Gastroesophageal sphincter (tissue), 4 donors: ENCODE measurements around the gene ZNF12. TPM values are rescaled to one million over a fixed set of nuclear protein-coding genes. Genes with fewer than 3 reads are reported as not detected.

Source experiments
- ATAC-seq: fragments of 150-250 bp; one replicate; pipeline ENCODE4 v1.9.1; 2016; ENCODE audit warnings: mild to moderate bottlenecking, moderate library complexity
- H3K27ac ChIP-seq, 4 donors: fragments of 200-600 bp; sonication (generic) in 3 of 4; 1 replicate in 3 of 4; 2 replicates in 1 of 4; pipeline ENCODE4 v1.5.1; 2016 to 2019
- H3K27me3 ChIP-seq: fragments of 200-600 bp; sonication (generic); one replicate; pipeline ENCODE4 v1.5.1; 2019
- H3K36me3 ChIP-seq, 2 donors: fragments of 200-600 bp; sonication (generic); one replicate each; pipeline ENCODE4 v1.5.1; 2019; ENCODE audit warnings: control low read depth in 1 of 2
- H3K4me1 ChIP-seq, 3 donors: fragments of 200-600 bp; sonication (generic); 1 replicate in 2 of 3; 2 replicates in 1 of 3; pipeline ENCODE4 v1.5.1; 2016 to 2019; ENCODE audit warnings: control low read depth in 2 of 3
- H3K4me3 ChIP-seq, 2 donors: fragments of 200-600 bp; sonication (generic); one replicate each; pipeline ENCODE4 v1.5.1; 2019; ENCODE audit warnings: mild to moderate bottlenecking in 1 of 2, moderate library complexity in 1 of 2
- H3K9me3 ChIP-seq, 3 donors: fragments of 200-600 bp; sonication (generic); one replicate each; pipeline ENCODE4 v1.5.1; 2017 to 2019; ENCODE audit warnings: control low read depth in 2 of 3
- CTCF ChIP-seq, 4 experiments: fragments of 200-600 bp in 2 of 4; fragments of 450-650 bp in 2 of 4; sonication (generic) in 1 of 4; IDR thresholded peaks; one replicate each; pipeline ENCODE4 v1.5.1; 2017 to 2019; ENCODE audit warnings: antibody characterized with exemption in 4 of 4, mild to moderate bottlenecking in 2 of 4, moderate library complexity in 2 of 4
- EP300 ChIP-seq: sonication (generic); formaldehyde crosslinking; IDR thresholded peaks from one replicate; pipeline ENCODE4 v1.6.1; 2017; ENCODE audit warnings: antibody characterized with exemption, mild to moderate bottlenecking
- POLR2A ChIP-seq, 2 donors: fragments of 450-650 bp; IDR thresholded peaks; one replicate each; pipeline ENCODE4 v1.6.1; 2017; ENCODE audit warnings: antibody characterized with exemption in 2 of 2, mild to moderate bottlenecking in 2 of 2, moderate library complexity in 1 of 2
- POLR2AphosphoS5 ChIP-seq: sonication (generic); formaldehyde crosslinking; IDR thresholded peaks from one replicate; pipeline ENCODE4 v1.6.1; 2017; ENCODE audit warnings: antibody characterized with exemption
- WGBS, 2 donors: methylation state at CpG; one replicate each; pipeline ENCODE4 v1.1.5; 2018; ENCODE audit warnings: low coverage in 1 of 2; 5-methylcytosine and 5-hydroxymethylcytosine counted together
- total RNA-seq, 4 donors: library from RNA; depleted of rRNA; stranded (reverse); fragments of >200 nt; gene quantifications; one replicate each; pipeline ENCODE4 v1.1.0, GENCODE V29; 2016

The ZNF12 gene
- total RNA-seq, 4 donors from 2014 or later: 22.4 to 33.9 (median 24.5) TPM

GRCh38 chr7:6639032-6639431 lies 67.7 kb downstream of the ZNF12 start:
- ATAC-seq: no peak
- Histone ChIP-seq H3K9me3 (no peaks in the 10 kb centered on the region), H3K36me3 (peaks cover 0 to 48% of the 10 kb centered on the region in 2 donors), H3K4me1 (peaks cover 0 to 45% (median 17%) of the 10 kb centered on the region in 3 donors), H3K27ac (no peak overlapping the region), H3K4me3 (peak overlapping the region in 1 of 2 donors; percentile 97), H3K27me3 (no peaks in the 10 kb centered on the region)
- TF ChIP-seq POLR2A (IDR thresholded peaks at IDR 0.05) (no peak), CTCF (IDR thresholded peaks at IDR 0.05) (no peak), EP300 (no peak), POLR2AphosphoS5 (no peak)
- 43 to 60% methylated on average over 1 of the region's 4 CpGs for WGBS, 2 donors

Other genes starting within 250 kb of the ZNF12 start
- 10 to 100 TPM; 54.0 to 80.9 (median 64.2) TPM for gene KDELR2, start 222.8 kb downstream of the ZNF12 start, total RNA-seq
- gene GRID2IP, start 155.5 kb downstream of the ZNF12 start, total RNA-seq: under 1 TPM in 1 of 4 donors, not detected in 3; 0.27 TPM
- gene ZDHHC4, start 129.5 kb downstream of the ZNF12 start, total RNA-seq: 10 to 100 TPM; 54.6 to 63.8 (median 58.8) TPM
- gene INTS15, start 116.9 kb downstream of the ZNF12 start, total RNA-seq: 10 to 100 TPM; 25.6 to 34.5 (median 32.5) TPM
- gene ZNF853, start 91.3 kb downstream of the ZNF12 start, total RNA-seq: 10 to 100 TPM; 12.9 to 32.3 (median 19.4) TPM
- 10 to 100 TPM; 21.9 to 32.8 (median 26.0) TPM for gene ZNF316, start 69.6 kb downstream of the ZNF12 start, total RNA-seq
- gene RSPH10B2, start 47.2 kb upstream of the ZNF12 start, total RNA-seq: under 1 TPM in 1 of 4 donors, not detected in 3; 0.15 TPM
- 10 to 100 TPM; 21.9 to 49.7 (median 33.9) TPM for gene CCZ1B, start 119.3 kb upstream of the ZNF12 start, total RNA-seq